Activated CD8-positive, alpha-beta memory T cell treated with anti-CD3 and anti-CD28 coated beads, Interleukin-2, amount 50 U/mL, for 24 hours (primary cell): ENCODE data around the gene ATM.
"Not testable (repeated sequence)": the region's sequence is repeated elsewhere in the genome, so short reads cannot be mapped to it uniquely, and the experiment has no call there.

Experiments
- DNase-seq: peaks from one replicate; pipeline ENCODE4 v3.0.0-alpha.2; 2020; ENCODE audit errors: extremely low read depth

Gene ATM

GRCh38 chr11:108220721-108221336 lies 2.0 kb upstream of the ATM start:
- no peak for DNase-seq

- DNase-seq, result no peak
Measured at GRCh38 chr11:108221371-108221770, 1.5 kb upstream of the ATM start.

- DNase-seq, result no peak
Measured at GRCh38 chr11:108221911-108222573, 825 bp upstream of the ATM start.

- no peak for DNase-seq
Measured at GRCh38 chr11:108223348-108224149, 682 bp downstream of the ATM start.

GRCh38 chr11:108224366-108224765 lies 1.5 kb downstream of the ATM start:
- no peak for DNase-seq

- no peak for DNase-seq
Measured at GRCh38 chr11:108224911-108225786, 2.3 kb downstream of the ATM start.

- no peak for DNase-seq
Measured at GRCh38 chr11:108226036-108226435, 3.2 kb downstream of the ATM start.

- DNase-seq, result no peak
Measured at GRCh38 chr11:108228251-108228650, 5.4 kb downstream of the ATM start.

GRCh38 chr11:108233277-108233945 lies 10.5 kb downstream of the ATM start:
- DNase-seq, result no peak

- DNase-seq, result no peak
Measured at GRCh38 chr11:108235192-108235591, 12.3 kb downstream of the ATM start.

GRCh38 chr11:108235633-108236032 lies 12.8 kb downstream of the ATM start:
- DNase-seq, result no peak

GRCh38 chr11:108237058-108237481 lies 14.2 kb downstream of the ATM start:
- no peak for DNase-seq

GRCh38 chr11:108239076-108239475 lies 16.2 kb downstream of the ATM start:
- DNase-seq, result no peak

GRCh38 chr11:108241330-108242037 lies 18.6 kb downstream of the ATM start:
- DNase-seq, result no peak

GRCh38 chr11:108242422-108242821 lies 19.6 kb downstream of the ATM start:
- no peak for DNase-seq

GRCh38 chr11:108246308-108246707 lies 23.4 kb downstream of the ATM start:
- no peak for DNase-seq

GRCh38 chr11:108246885-108247284 lies 24.0 kb downstream of the ATM start:
- DNase-seq, result no peak

- no peak for DNase-seq
Measured at GRCh38 chr11:108253176-108253575, 30.3 kb downstream of the ATM start.

- no peak for DNase-seq
Measured at GRCh38 chr11:108269583-108269982, 46.7 kb downstream of the ATM start.

GRCh38 chr11:108276985-108277616 lies 54.2 kb downstream of the ATM start:
- not testable (repeated sequence) for DNase-seq
